ENCODE data around the gene LYL1. TPM values are rescaled to one million over a fixed set of nuclear protein-coding genes. Genes with fewer than 3 reads are reported as not detected.

Gene LYL1
- total RNA-seq, 1 donor from 2014 or later: 6.3 TPM

DNA sequence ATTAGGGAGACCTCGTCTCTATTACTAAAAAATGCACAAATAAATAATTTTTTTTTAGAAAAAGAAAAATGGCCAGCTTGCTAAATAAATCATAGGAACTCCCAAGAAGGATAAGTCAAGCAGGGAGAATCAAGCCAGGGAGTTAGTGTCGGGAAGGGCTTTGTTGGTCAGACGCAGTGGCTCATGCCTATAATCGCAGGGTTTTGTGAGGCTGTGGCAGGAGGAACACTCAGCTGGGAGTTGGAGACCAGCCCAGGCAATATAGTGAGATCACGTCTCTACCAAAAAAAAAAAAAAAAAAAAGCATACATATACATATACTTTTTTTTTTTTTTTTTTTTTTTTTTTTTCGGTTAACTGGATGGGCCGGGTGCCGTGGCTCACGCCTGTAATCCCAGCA, 24.4 kb upstream of the LYL1 start:
- H3K27ac ChIP-seq (replicated peaks): no peak overlapping the region
- no peaks in the 10 kb centered on the region for H3K36me3 ChIP-seq
- TF ChIP-seq, protein P1, sequence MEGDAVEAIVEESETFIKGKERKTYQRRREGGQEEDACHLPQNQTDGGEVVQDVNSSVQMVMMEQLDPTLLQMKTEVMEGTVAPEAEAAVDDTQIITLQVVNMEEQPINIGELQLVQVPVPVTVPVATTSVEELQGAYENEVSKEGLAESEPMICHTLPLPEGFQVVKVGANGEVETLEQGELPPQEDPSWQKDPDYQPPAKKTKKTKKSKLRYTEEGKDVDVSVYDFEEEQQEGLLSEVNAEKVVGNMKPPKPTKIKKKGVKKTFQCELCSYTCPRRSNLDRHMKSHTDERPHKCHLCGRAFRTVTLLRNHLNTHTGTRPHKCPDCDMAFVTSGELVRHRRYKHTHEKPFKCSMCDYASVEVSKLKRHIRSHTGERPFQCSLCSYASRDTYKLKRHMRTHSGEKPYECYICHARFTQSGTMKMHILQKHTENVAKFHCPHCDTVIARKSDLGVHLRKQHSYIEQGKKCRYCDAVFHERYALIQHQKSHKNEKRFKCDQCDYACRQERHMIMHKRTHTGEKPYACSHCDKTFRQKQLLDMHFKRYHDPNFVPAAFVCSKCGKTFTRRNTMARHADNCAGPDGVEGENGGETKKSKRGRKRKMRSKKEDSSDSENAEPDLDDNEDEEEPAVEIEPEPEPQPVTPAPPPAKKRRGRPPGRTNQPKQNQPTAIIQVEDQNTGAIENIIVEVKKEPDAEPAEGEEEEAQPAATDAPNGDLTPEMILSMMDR (IDR thresholded peaks at IDR 0.05; ENCODE audit: borderline replicate concordance): no peak
- peaks cover 21% of the 10 kb centered on the region for H3K4me1 ChIP-seq
- no peaks in the 10 kb centered on the region for H3K9me3 ChIP-seq (replicated peaks)
- intact Hi-C loops (cut with micrococcal nuclease): no loop called here
- no peak overlapping the region for H3K4me3 ChIP-seq
- no peak for DNase-seq
- no peaks in the 10 kb centered on the region for H3K27me3 ChIP-seq (ENCODE audit: low read depth)

- intact Hi-C loops (cut with micrococcal nuclease): no loop called here
- Histone ChIP-seq H3K36me3 (no peaks in the 10 kb centered on the region), H3K27me3 (ENCODE audit: low read depth) (no peaks in the 10 kb centered on the region), H3K9me3 (replicated peaks) (no peaks in the 10 kb centered on the region), H3K27ac (replicated peaks) (no peak overlapping the region), H3K4me1 (peaks cover 39% of the 10 kb centered on the region), H3K4me3 (no peak overlapping the region)
- TF ChIP-seq, protein P1 (IDR thresholded peaks at IDR 0.05; ENCODE audit: borderline replicate concordance): no peak
- DNase-seq: no peak
These were observed 20.6 kb upstream of the LYL1 start for GRCh38 chr19:13122980-13123957.

- no peak for DNase-seq
- intact Hi-C loops (cut with micrococcal nuclease): no loop called here
- TF ChIP-seq, protein P1 (IDR thresholded peaks at IDR 0.05; ENCODE audit: borderline replicate concordance): no peak
- H3K27me3 ChIP-seq (ENCODE audit: low read depth): no peaks in the 10 kb centered on the region
- H3K4me1 ChIP-seq: peaks cover 35% of the 10 kb centered on the region
- H3K4me3 ChIP-seq: no peak overlapping the region
- H3K9me3 ChIP-seq (replicated peaks): no peaks in the 10 kb centered on the region
- H3K27ac ChIP-seq (replicated peaks): no peak overlapping the region
- H3K36me3 ChIP-seq: no peaks in the 10 kb centered on the region
These were observed 19.7 kb upstream of the LYL1 start for GRCh38 chr19:13122275-13122878.

GRCh38 chr19:13121551-13122274, 19.1 kb upstream of the LYL1 start:
- H3K36me3 ChIP-seq: no peaks in the 10 kb centered on the region
- no peaks in the 10 kb centered on the region for H3K27me3 ChIP-seq (ENCODE audit: low read depth)
- no peak overlapping the region for H3K4me3 ChIP-seq
- TF ChIP-seq, protein P1 (IDR thresholded peaks at IDR 0.05; ENCODE audit: borderline replicate concordance): no peak
- intact Hi-C loops (cut with micrococcal nuclease): no loop called here
- peaks cover 42% of the 10 kb centered on the region for H3K4me1 ChIP-seq
- no peaks in the 10 kb centered on the region for H3K9me3 ChIP-seq (replicated peaks)
- DNase-seq: no peak
- no peak overlapping the region for H3K27ac ChIP-seq (replicated peaks)

DNA sequence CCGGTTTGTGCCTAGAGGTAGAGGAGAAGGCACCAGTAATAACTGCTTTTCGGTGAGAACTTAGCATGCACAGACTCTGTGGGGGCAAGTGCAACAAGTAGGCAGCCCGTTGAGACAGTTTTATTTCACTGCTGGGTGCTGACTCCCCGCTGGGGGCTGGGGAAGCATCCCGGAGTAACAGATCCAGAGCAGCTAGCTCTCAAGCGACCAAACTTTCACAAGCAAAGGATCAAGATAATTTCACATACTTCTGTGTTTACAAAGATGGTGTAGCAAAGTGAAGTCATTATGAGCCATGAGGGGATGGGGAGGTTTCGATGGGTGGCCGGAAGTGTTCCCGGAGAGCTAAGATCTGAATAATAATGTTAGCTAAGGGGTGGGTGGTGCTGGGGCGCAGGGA, 18.2 kb upstream of the LYL1 start:
- intact Hi-C loops (cut with micrococcal nuclease): no loop called here
- Histone ChIP-seq H3K4me1 (peaks cover 49% of the 10 kb centered on the region), H3K36me3 (no peaks in the 10 kb centered on the region), H3K4me3 (no peak overlapping the region), H3K9me3 (replicated peaks) (no peaks in the 10 kb centered on the region), H3K27me3 (ENCODE audit: low read depth) (no peaks in the 10 kb centered on the region), H3K27ac (replicated peaks) (no peak overlapping the region)
- TF ChIP-seq, protein P1 (IDR thresholded peaks at IDR 0.05; ENCODE audit: borderline replicate concordance): no peak
- no peak for DNase-seq
